MM.1S (cell line): ENCODE data around the gene BCLAF3.

Experiments
- CTCF ChIP-seq: fragments of 300-600 bp; sonication (generic); IDR thresholded peaks from 2 replicates; pipeline ENCODE4 v1.5.1; 2016; ENCODE audit warnings: antibody characterized with exemption, low read length, mixed read lengths
- EZH2 ChIP-seq: fragments of 300-600 bp; sonication (generic); optimal IDR thresholded peaks from 2 replicates; pipeline ENCODE3; 2017; ENCODE audit warnings: low read depth, mild to moderate bottlenecking, antibody characterized with exemption, low read length, mixed read lengths

DNA sequence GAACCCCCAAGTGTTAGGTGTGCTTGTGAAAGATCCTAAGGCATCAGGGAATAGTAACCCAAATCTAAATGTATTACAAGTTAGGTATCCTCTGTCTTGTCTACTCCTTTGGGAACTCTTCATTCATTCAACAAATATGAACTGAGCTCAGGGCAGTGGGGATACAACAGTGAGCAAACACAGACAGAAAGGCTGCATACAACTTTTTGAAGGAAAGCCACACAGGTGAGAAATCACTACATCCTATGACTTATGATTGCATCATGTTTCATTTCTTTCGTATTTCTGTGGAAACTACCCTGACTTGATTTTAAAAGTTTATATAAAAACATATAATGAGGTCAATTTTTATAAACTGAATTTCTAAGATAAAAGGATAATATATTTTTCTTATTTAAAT, 43.2 kb downstream of the BCLAF3 start:
- TF ChIP-seq EZH2, result no peak
- no peak for TF ChIP-seq CTCF
